ENCODE data around the gene METTL9. TPM values are rescaled to one million over a fixed set of nuclear protein-coding genes. Genes with fewer than 3 reads are reported as not detected.
"Not testable (repeated sequence)": the region's sequence is repeated elsewhere in the genome, so short reads cannot be mapped to it uniquely, and the experiment has no call there.

METTL9 gene
- total RNA-seq (10 to 100 TPM; 79.0 to 80.3 TPM), total RNA-seq (120 to 172 reads per million in 2 donors)

GRCh38 chr16:21599122-21600030 is at the start of gene METTL9:
TSS of gene METTL9 (plus strand) at chr16:21599577. CDS start at chr16:21599734, 157 bp downstream.
- peaks cover 27% of the 10 kb centered on the region for H3K4me1 Mint-ChIP-seq
- H3K27ac Mint-ChIP-seq: peak within 1 kb of the TSS; percentile 94

DNA sequence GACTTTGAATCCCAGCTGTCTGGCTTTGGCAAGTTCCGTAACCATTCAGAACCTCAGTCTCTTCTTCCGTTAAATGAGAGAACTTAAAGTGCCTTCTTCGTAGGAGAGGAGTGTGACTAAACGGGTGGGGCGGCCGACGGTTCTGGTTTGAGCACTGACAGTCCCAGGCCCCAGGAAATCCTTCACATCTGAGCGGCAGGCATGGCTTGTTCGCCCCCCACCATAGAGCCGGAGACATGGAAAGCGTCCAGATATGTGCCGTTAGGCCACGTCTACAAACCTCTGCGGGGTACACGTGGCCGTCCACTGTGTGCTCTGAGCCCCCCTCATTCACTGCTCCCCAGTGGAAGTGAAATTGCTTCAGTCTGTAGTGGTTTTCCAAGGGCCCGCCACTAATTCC is 49.4 kb upstream of the METTL9 start:
- peak overlapping the region; percentile 21 for H3K27ac Mint-ChIP-seq
- not testable (repeated sequence) for H3K27me3 Mint-ChIP-seq; ATAC-seq; H3K36me3 Mint-ChIP-seq (ENCODE audit: low read depth); H3K9me3 ChIP-seq (ENCODE audit: control insufficient read depth, low read length, poor library complexity, severe bottlenecking); H3K4me1 Mint-ChIP-seq; H3K4me3 Mint-ChIP-seq; DNase-seq

More at GRCh38 chr16:21599122-21600030, at the start of gene METTL9:
- H3K27me3 Mint-ChIP-seq: no peaks in the 10 kb centered on the region
- DNase-seq (peak; percentile 91 to 95 (median 92)), ATAC-seq (peak; percentile 93)
- peak within 1 kb of the TSS; percentile 94 for H3K4me3 Mint-ChIP-seq
- no peaks in the 10 kb centered on the region for H3K36me3 Mint-ChIP-seq (ENCODE audit: low read depth)
- H3K9me3 ChIP-seq (ENCODE audit: control insufficient read depth, low read length, poor library complexity, severe bottlenecking): no peaks in the 10 kb centered on the region

DNA sequence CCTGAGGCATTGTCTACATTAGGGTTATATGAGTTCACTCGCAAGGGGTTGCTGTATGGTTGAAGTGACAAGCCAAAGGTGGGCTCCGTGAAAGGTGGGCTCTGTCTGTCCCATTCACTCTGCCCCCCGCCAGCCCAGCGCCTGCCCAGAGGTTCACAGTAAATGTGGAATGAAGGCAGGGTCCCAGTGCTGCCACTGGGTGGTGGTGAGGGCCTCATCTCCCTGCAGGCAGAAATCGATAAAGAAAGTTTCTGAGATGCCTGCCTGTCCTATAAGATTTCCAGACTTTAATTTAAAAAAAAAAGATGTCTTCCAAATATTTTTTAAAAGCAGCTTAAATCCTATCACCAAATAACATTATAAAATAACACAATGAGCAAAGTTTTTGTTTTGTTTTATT is 48.9 kb upstream of the METTL9 start:
- peaks cover 11% of the 10 kb centered on the region for H3K27me3 Mint-ChIP-seq
- H3K27ac Mint-ChIP-seq; H3K9me3 ChIP-seq (ENCODE audit: control insufficient read depth, low read length, poor library complexity, severe bottlenecking); H3K4me1 Mint-ChIP-seq; H3K36me3 Mint-ChIP-seq (ENCODE audit: low read depth); H3K4me3 Mint-ChIP-seq; DNase-seq; ATAC-seq: not testable (repeated sequence)

DNA sequence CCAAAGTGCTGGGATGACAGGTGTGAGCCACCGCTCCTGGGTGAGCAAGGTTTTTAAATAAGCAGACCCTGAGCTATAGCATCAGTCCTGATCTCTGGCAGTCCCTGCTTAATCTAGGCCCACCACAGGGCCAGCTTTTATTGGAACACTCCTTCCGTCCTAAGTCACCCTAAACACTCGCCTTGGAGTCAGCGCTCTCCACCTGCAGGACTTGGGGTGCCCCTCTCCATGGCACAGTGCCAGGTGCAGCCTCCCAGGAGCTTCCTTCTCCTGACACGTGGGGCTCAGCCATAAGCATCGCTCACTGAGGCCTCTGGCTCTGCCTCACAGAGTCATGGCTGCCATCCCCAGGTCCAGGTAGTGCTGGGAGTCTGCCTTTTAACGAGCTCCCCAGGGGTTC is 48.3 kb upstream of the METTL9 start:
- not testable (repeated sequence) for H3K4me3 Mint-ChIP-seq; H3K4me1 Mint-ChIP-seq; DNase-seq; ATAC-seq; H3K36me3 Mint-ChIP-seq (ENCODE audit: low read depth); H3K27ac Mint-ChIP-seq; H3K9me3 ChIP-seq (ENCODE audit: control insufficient read depth, low read length, poor library complexity, severe bottlenecking)
- H3K27me3 Mint-ChIP-seq: peaks cover 11% of the 10 kb centered on the region

- H3K9me3 ChIP-seq (ENCODE audit: control insufficient read depth, low read length, poor library complexity, severe bottlenecking); H3K4me1 Mint-ChIP-seq; H3K27ac Mint-ChIP-seq; H3K36me3 Mint-ChIP-seq (ENCODE audit: low read depth); ATAC-seq; DNase-seq; H3K4me3 Mint-ChIP-seq: not testable (repeated sequence)
- H3K27me3 Mint-ChIP-seq: peaks cover 11% of the 10 kb centered on the region
Measured at GRCh38 chr16:21551600-21551999, 47.8 kb upstream of the METTL9 start.

- peaks cover 24% of the 10 kb centered on the region for H3K27me3 Mint-ChIP-seq
- DNase-seq: not testable (repeated sequence)
- H3K4me3 Mint-ChIP-seq: peak overlapping the region; percentile 9
Measured at GRCh38 chr16:21553481-21554296, 45.7 kb upstream of the METTL9 start.

DNA sequence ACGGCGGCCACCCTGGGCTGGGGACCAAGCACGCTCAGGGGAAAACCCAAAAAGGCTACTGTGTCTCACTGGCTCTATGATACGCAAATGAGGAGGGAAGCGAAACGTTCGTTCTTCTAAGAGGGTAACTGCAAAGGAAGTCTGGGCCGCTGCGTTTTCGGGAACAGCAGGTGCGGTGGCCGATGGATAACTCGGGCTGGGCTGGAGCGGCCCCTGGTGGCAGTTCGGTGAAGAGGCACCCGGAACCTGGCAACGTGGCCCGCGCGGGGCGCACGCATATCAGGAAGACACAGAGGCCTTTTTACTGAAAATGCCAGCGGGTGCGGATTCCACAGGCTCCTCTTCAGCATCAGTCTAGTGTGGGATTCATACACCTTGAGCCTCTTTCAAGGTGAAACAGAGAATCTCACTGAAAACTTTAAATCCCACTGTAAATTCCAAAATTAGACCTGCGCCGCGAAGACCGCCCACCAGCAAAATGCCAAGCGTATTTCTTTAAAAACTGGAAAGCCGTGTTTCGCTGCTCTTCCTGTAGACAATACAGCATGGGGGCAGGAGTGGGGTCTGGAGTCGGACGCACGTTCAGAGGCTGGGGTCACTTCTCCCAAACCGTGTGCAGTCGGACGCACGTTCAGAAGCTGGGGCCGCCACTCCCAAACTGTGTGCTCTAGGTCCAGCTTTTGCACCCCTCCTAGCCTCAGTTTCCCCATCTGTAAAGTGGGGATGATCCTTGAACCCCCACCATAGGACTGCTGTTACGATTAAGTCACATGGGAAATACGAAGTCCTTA is 44.4 kb upstream of the METTL9 start:
- peak overlapping the region; percentile 78 for H3K27ac Mint-ChIP-seq
- H3K9me3 ChIP-seq (ENCODE audit: control insufficient read depth, low read length, poor library complexity, severe bottlenecking): no peaks in the 10 kb centered on the region
- no peaks in the 10 kb centered on the region for H3K36me3 Mint-ChIP-seq (ENCODE audit: low read depth)
- peaks cover 24% of the 10 kb centered on the region for H3K27me3 Mint-ChIP-seq
- peak overlapping the region; percentile 82 for H3K4me3 Mint-ChIP-seq
- DNase-seq: peak; percentile 77 to 91 (median 82)
- peak; percentile 96 for ATAC-seq
- H3K4me1 Mint-ChIP-seq: peaks cover 8% of the 10 kb centered on the region

More at GRCh38 chr16:21553481-21554296, 45.7 kb upstream of the METTL9 start:
- H3K36me3 Mint-ChIP-seq (ENCODE audit: low read depth); H3K4me1 Mint-ChIP-seq; H3K9me3 ChIP-seq (ENCODE audit: control insufficient read depth, low read length, poor library complexity, severe bottlenecking); ATAC-seq: not testable (repeated sequence)
- peak overlapping the region; percentile 78 for H3K27ac Mint-ChIP-seq

GRCh38 chr16:21555621-21556020 is 43.8 kb upstream of the METTL9 start:
- not testable (repeated sequence) for ATAC-seq; H3K9me3 ChIP-seq (ENCODE audit: control insufficient read depth, low read length, poor library complexity, severe bottlenecking); H3K4me3 Mint-ChIP-seq; DNase-seq; H3K36me3 Mint-ChIP-seq (ENCODE audit: low read depth)
- peaks cover 24% of the 10 kb centered on the region for H3K27me3 Mint-ChIP-seq
- H3K27ac Mint-ChIP-seq: peak overlapping the region; percentile 78
- H3K4me1 Mint-ChIP-seq: peaks cover 12% of the 10 kb centered on the region

- H3K4me1 Mint-ChIP-seq: peaks cover 12% of the 10 kb centered on the region
- H3K27me3 Mint-ChIP-seq: peaks cover 24% of the 10 kb centered on the region
- not testable (repeated sequence) for DNase-seq; H3K4me3 Mint-ChIP-seq; H3K9me3 ChIP-seq (ENCODE audit: control insufficient read depth, low read length, poor library complexity, severe bottlenecking); H3K36me3 Mint-ChIP-seq (ENCODE audit: low read depth); H3K27ac Mint-ChIP-seq; ATAC-seq
Measured at GRCh38 chr16:21556026-21556595, 43.3 kb upstream of the METTL9 start.

GRCh38 chr16:21556651-21557241 is 42.6 kb upstream of the METTL9 start:
- not testable (repeated sequence) for ATAC-seq; DNase-seq; H3K36me3 Mint-ChIP-seq (ENCODE audit: low read depth); H3K27ac Mint-ChIP-seq; H3K9me3 ChIP-seq (ENCODE audit: control insufficient read depth, low read length, poor library complexity, severe bottlenecking); H3K4me3 Mint-ChIP-seq
- H3K27me3 Mint-ChIP-seq: peaks cover 24% of the 10 kb centered on the region
- H3K4me1 Mint-ChIP-seq: peaks cover 12% of the 10 kb centered on the region

DNA sequence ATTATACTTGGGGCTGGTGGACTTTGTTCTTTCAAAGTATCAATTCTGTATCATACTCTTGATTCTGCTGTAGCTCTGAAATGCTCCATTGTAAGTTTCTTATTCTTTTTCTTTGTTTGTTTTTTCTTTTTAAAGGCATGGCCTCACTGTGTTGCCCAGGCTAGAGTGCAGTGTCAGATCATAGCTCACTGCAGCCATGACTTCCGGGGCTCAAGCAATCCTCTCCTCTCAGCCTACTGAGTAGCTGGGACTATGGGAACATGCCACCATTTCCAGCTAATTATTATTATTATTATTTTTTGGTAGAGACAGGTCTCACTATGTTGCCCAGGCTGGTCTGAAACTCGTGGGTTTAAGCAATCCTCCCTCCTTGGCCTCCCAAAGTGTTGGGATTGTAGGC is 38.9 kb upstream of the METTL9 start:
- Mint-ChIP-seq H3K4me3 (no peak overlapping the region), H3K27me3 (peaks cover 13% of the 10 kb centered on the region), H3K27ac (no peak overlapping the region), H3K36me3 (ENCODE audit: low read depth) (no peaks in the 10 kb centered on the region), H3K4me1 (peaks cover 11% of the 10 kb centered on the region)
- H3K9me3 ChIP-seq (ENCODE audit: control insufficient read depth, low read length, poor library complexity, severe bottlenecking): no peaks in the 10 kb centered on the region
- DNase-seq (no peak), ATAC-seq (no peak)

DNA sequence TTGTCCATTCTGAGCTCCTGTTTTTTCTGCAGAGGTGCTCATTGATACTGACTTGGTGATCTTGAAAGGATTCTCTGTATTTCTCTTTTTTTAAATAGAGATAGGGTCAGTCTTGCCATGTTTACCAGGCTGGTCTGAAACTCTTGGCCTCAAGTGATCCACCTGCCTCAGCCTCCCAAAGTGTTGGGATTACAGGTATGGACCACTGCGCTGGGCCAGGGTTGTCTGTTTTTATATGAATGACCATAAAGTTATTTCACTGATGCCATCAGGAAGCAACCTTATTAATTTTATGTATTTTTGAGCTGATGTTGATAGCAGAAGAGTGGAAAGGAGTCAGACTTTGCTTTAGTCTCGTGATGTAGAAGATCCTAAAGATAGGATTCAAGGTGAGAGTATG is 35.7 kb upstream of the METTL9 start:
- Mint-ChIP-seq H3K4me1 (peaks cover 16% of the 10 kb centered on the region), H3K27ac (peak overlapping the region; percentile 89), H3K27me3 (peaks cover 20% of the 10 kb centered on the region)

More for the DNA sequence above, 35.7 kb upstream of the METTL9 start:
- DNase-seq: no peak
- Mint-ChIP-seq H3K36me3 (ENCODE audit: low read depth) (peaks cover 3% of the 10 kb centered on the region), H3K4me3 (no peak overlapping the region)
- H3K9me3 ChIP-seq (ENCODE audit: control insufficient read depth, low read length, poor library complexity, severe bottlenecking): no peaks in the 10 kb centered on the region
- ATAC-seq: no peak
